Kidney (tissue), 14 donors: Measurements from ENCODE around the gene DDX51. TPM values are rescaled to one million over a fixed set of nuclear protein-coding genes. Genes with fewer than 3 reads are reported as not detected.
A peak's percentile ranks its signal among the peaks of the same experiment; 100 is the strongest.

Experiments used
- DNase-seq, 5 donors: peaks; one replicate each; pipeline ENCODE4 v3.0.0-alpha.2; 2013 to 2020
- FAIRE-seq: peaks from 2 replicates; lab custom pipeline; 2012; peaks lifted over from hg19 to GRCh38; lab: Jason Lieb, UNC
- H3K27ac ChIP-seq, 2 donors: one replicate each; pipeline ENCODE4 v1.7.0; 2013; ENCODE audit warnings: low read depth in 2 of 2, low read length in 2 of 2, inconsistent platforms in 1 of 2
- H3K27me3 ChIP-seq: one replicate; pipeline ENCODE4 v1.7.1; 2013; ENCODE audit warnings: low read length, inconsistent platforms; ENCODE audit not compliant: control insufficient read depth, insufficient read depth
- H3K36me3 ChIP-seq, 3 donors: one replicate each; pipeline versions ENCODE4 v1.7.0 to v1.7.1; 2013; ENCODE audit warnings: low read length in 3 of 3, control low read depth in 1 of 3, inconsistent platforms in 1 of 3; ENCODE audit not compliant: insufficient read depth in 3 of 3, control insufficient read depth in 2 of 3
- H3K4me1 ChIP-seq, 3 donors: one replicate each; pipeline versions ENCODE4 v1.7.0 to v1.7.1; 2013; ENCODE audit warnings: low read length in 3 of 3, inconsistent platforms in 1 of 3, low read depth in 1 of 3; ENCODE audit not compliant: control insufficient read depth in 2 of 3, insufficient read depth in 2 of 3
- H3K4me3 ChIP-seq, 3 donors: one replicate each; pipeline versions ENCODE4 v1.7.0 to v1.8.1; 2013; ENCODE audit warnings: low read length in 3 of 3, control low read depth in 1 of 3, inconsistent platforms in 1 of 3
- H3K9ac ChIP-seq, 3 donors: one replicate each; pipeline versions ENCODE4 v1.7.0 to v1.7.1; 2013; ENCODE audit warnings: low read length in 3 of 3, control low read depth in 1 of 3, inconsistent platforms in 1 of 3
- H3K9me3 ChIP-seq, 3 donors: one replicate each; pipeline versions ENCODE4 v1.7.0 to v1.7.1; 2013; ENCODE audit warnings: low read length in 3 of 3, control low read depth in 1 of 3, inconsistent platforms in 1 of 3; ENCODE audit not compliant: control insufficient read depth in 2 of 3, insufficient read depth in 1 of 3
- CTCF ChIP-seq: IDR thresholded peaks from 3 replicates; pipeline ENCODE4 v1.5.1; 2012; ENCODE audit warnings: mild to moderate bottlenecking, moderate library complexity, borderline replicate concordance; ENCODE audit not compliant: insufficient read depth; ENCODE audit errors: extremely low read depth
- intact Hi-C: fragments of 100-400 bp; cut with DNase I; formaldehyde crosslinking; loops from one replicate; pipeline ENCODE4 v1.11.1; 2022
- polyA plus RNA-seq: library from polyadenylated mRNA; stranded (reverse); fragments of 350-450 nt; fragmentation: Illumina TruSeq; extraction: RNeasy Lipid Tissue Mini Kit (QIAGEN cat#74804); gene quantifications from one replicate; pipeline ENCODE4 v1.2.3, GENCODE V29; 2014; ENCODE audit warnings: low read depth, low replicate concordance; ENCODE audit not compliant: insufficient read depth
- total RNA-seq: library from RNA; stranded (reverse); fragmentation: NEBNext Ultra II Directional; extraction: Animal tissue kit (Norgen Biotek cat#: 25700); gene quantifications from one replicate; pipeline ENCODE4 v1.2.1, GENCODE V29; 2021
- donor health status: control.
- donor health status: control.
- donor health status: control.
- donor health status: control.
- donor health status: control.
- donor health status: DM: yes; HTN: yes; CAD: no.
- donor health status: Normal renal cell carcinoma (clear cell type).

Gene DDX51
- total and polyA plus RNA-seq, 2 donors from 2014 or later, result 10.3 to 19.6 TPM

DNA sequence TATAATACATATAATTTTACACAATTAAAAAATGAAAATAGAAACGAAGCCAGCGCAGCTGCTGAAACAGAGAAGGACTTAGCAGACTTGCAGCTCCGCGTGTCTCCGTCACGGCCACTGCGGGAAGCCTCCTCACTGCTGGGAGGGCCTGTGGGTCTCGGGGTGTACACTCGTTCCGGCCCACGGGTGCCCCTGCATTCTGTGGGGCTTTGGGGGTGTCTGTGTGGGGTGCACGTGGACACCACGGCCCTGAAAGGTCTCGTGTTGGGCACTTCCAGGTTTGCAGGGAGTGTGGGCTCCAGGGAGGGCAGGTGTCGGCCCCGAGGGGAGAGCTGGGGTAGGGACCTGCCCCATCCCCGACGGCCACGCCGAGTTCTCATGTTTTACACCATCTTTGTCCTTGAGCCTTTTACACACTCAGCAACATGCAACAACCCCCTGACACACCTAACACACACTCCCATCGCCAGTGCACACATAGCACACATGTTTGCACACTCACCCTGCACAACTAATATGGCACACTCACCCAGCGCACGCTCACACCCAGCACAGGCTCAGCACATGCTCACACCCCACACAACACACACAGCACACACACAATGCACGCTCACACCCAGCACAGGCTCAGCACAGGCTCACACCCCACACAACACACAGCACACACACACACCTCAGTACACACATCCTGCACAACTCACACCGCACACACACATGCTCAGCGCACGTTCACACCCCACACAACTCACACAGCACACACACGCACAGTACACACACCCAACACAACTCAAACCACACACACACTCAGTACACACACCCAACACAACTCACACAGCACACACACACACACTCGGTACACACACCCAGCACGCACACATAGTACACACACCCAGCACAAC lies 36.8 kb upstream of the DDX51 start:
- DNase-seq, result peak in 1 of 5 donors; percentile 38
- no peak overlapping the region for H3K9ac ChIP-seq
- TF ChIP-seq CTCF, result no peak
- H3K9me3 ChIP-seq, result peaks cover 0 to 4% (median 0%) of the 10 kb centered on the region in 3 donors
- no peak for FAIRE-seq
- peaks cover 3% of the 10 kb centered on the region for H3K27me3 ChIP-seq
- intact Hi-C loops, result no loop called here
- H3K36me3 ChIP-seq, result no peaks in the 10 kb centered on the region
- H3K27ac ChIP-seq, result no peak overlapping the region
- H3K4me1 ChIP-seq, result peaks cover 0 to 2% (median 0%) of the 10 kb centered on the region in 3 donors
- H3K4me3 ChIP-seq, result no peak overlapping the region

GRCh38 chr12:132179431-132180362 lies 35.6 kb upstream of the DDX51 start:
- Histone ChIP-seq H3K9ac (no peak overlapping the region), H3K36me3 (no peaks in the 10 kb centered on the region), H3K9me3 (no peaks in the 10 kb centered on the region), H3K4me1 (peaks cover 0 to 2% (median 0%) of the 10 kb centered on the region in 3 donors), H3K4me3 (no peak overlapping the region), H3K27ac (no peak overlapping the region), H3K27me3 (peaks cover 3% of the 10 kb centered on the region)
- intact Hi-C loops, result no loop called here
- peak in 1 of 5 donors; percentile 55 for DNase-seq
- no peak for TF ChIP-seq CTCF
- no peak for FAIRE-seq

DNA sequence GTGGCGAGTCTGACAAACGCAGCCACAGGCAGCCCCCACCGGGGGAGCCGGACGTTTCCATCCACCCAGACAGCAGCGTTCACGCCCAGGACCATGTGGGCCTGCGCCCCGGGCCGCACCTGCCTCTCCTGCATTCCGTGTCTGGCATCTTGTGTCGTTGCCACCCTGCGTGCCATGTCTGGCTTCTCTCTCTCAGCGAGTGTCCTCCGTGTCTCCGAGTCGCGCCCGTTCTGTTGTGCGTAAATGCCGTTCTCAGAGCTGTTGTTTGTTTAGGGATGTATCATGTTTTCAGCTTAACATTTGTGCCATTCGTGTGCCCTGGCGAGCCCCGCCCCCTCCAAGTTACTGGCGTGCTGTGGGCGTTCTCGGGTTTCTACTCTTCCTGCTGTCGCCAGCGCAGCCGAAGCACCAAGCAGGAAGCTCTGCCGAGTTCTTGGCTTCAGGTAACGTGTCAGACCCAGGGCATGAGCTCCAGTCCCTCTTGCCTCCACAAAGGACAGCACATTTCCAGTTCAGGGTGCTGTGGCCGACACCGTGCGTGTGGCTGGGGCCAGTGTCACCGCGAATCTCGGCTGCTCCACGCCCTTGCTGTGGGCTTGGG lies 34.8 kb upstream of the DDX51 start:
- FAIRE-seq, result no peak
- Histone ChIP-seq H3K9ac (no peak overlapping the region), H3K36me3 (no peaks in the 10 kb centered on the region), H3K27ac (no peak overlapping the region), H3K4me3 (no peak overlapping the region), H3K9me3 (no peaks in the 10 kb centered on the region), H3K27me3 (peaks cover 3% of the 10 kb centered on the region), H3K4me1 (peaks cover 0 to 2% (median 0%) of the 10 kb centered on the region in 3 donors)
- DNase-seq, result peak; percentile 63 to 72 (median 68)
- intact Hi-C loops, result no loop called here
- no peak for TF ChIP-seq CTCF
